ENCODE measurements around the gene GIPC2.

GRCh38 chr1:78153092-78153736, 107.4 kb downstream of the GIPC2 start:
- TF ChIP-seq POLR2A (IDR thresholded peaks at IDR 0.05; ENCODE audit: low read depth, low read length) = no peak
- TF ChIP-seq POLR2AphosphoS5 (IDR thresholded peaks at IDR 0.05; ENCODE audit: low read depth, low read length) = no peak
- no peak for TF ChIP-seq SPI1 (IDR thresholded peaks at IDR 0.05; ENCODE audit: low read depth, low read length)

Data from GM12891 (cell line).